ENCODE data around the gene CRTC3. TPM values are rescaled to one million over a fixed set of nuclear protein-coding genes. Genes with fewer than 3 reads are reported as not detected.

Gene CRTC3
- total RNA-seq, 1 donor from 2014 or later, result 21.4 TPM

- Histone ChIP-seq H3K9me3 (ENCODE audit: insufficient read depth, low read depth, low read length) (no peaks in the 10 kb centered on the region), H3K9ac (ENCODE audit: low read length) (no peak overlapping the region), H2AFZ (ENCODE audit: low read depth, low read length) (no peak overlapping the region), H3K4me1 (ENCODE audit: insufficient read depth, low read length) (peaks cover 5% of the 10 kb centered on the region), H3K4me2 (ENCODE audit: low read length) (peak overlapping the region; percentile 6), H3K27me3 (ENCODE audit: insufficient read depth, low read length) (no peaks in the 10 kb centered on the region), H4K20me1 (ENCODE audit: insufficient read depth, low read length) (peaks cover 20% of the 10 kb centered on the region), H3K36me3 (ENCODE audit: insufficient read depth, low read length) (no peaks in the 10 kb centered on the region), H3K79me2 (ENCODE audit: insufficient read depth, low read length) (no peaks in the 10 kb centered on the region), H3K4me3 (ENCODE audit: insufficient read depth, low read depth, low read length) (no peak overlapping the region), H3K27ac (ENCODE audit: low read depth, low read length) (no peak overlapping the region)
- no peak overlapping the region for H3K27ac Mint-ChIP-seq (ENCODE audit: unreplicated experiment)
- H3K27me3 Mint-ChIP-seq (ENCODE audit: low read depth, unreplicated experiment), result no peaks in the 10 kb centered on the region
- no peak overlapping the region for H3K4me3 Mint-ChIP-seq (ENCODE audit: unreplicated experiment)
- H3K36me3 Mint-ChIP-seq (ENCODE audit: low read depth, unreplicated experiment), result peaks cover 12% of the 10 kb centered on the region
- FAIRE-seq (no peak), DNase-seq (ENCODE audit: low read depth) (peak; percentile 23)
- TF ChIP-seq CTCF (IDR thresholded peaks at IDR 0.05; ENCODE audit: insufficient read depth, low read depth, low read length) (no peak), EZH2 (IDR thresholded peaks at IDR 0.05; ENCODE audit: insufficient read depth, low read length) (no peak)
- H3K4me1 Mint-ChIP-seq (ENCODE audit: low read depth, unreplicated experiment), result peaks cover 7% of the 10 kb centered on the region
- H3K9me3 Mint-ChIP-seq (ENCODE audit: unreplicated experiment), result no peaks in the 10 kb centered on the region
Observed at GRCh38 chr15:90594301-90594738, 64.6 kb downstream of the CRTC3 start.

- FAIRE-seq (no peak), DNase-seq (ENCODE audit: low read depth) (no peak)
- Mint-ChIP-seq H3K27me3 (ENCODE audit: low read depth, unreplicated experiment) (no peaks in the 10 kb centered on the region), H3K9me3 (ENCODE audit: unreplicated experiment) (no peaks in the 10 kb centered on the region), H3K27ac (ENCODE audit: unreplicated experiment) (no peak overlapping the region), H3K36me3 (ENCODE audit: low read depth, unreplicated experiment) (peaks cover 14% of the 10 kb centered on the region), H3K4me3 (ENCODE audit: unreplicated experiment) (no peak overlapping the region), H3K4me1 (ENCODE audit: low read depth, unreplicated experiment) (peaks cover 7% of the 10 kb centered on the region)
- peaks cover 17% of the 10 kb centered on the region for H4K20me1 ChIP-seq (ENCODE audit: insufficient read depth, low read length)
- H3K27ac ChIP-seq (ENCODE audit: low read depth, low read length), result no peak overlapping the region
- no peak overlapping the region for H3K4me2 ChIP-seq (ENCODE audit: low read length)
- no peaks in the 10 kb centered on the region for H3K27me3 ChIP-seq (ENCODE audit: insufficient read depth, low read length)
- H3K4me3 ChIP-seq (ENCODE audit: insufficient read depth, low read depth, low read length), result no peak overlapping the region
- H3K9me3 ChIP-seq (ENCODE audit: insufficient read depth, low read depth, low read length), result no peaks in the 10 kb centered on the region
- H3K36me3 ChIP-seq (ENCODE audit: insufficient read depth, low read length), result no peaks in the 10 kb centered on the region
- no peaks in the 10 kb centered on the region for H3K79me2 ChIP-seq (ENCODE audit: insufficient read depth, low read length)
- TF ChIP-seq EZH2 (IDR thresholded peaks at IDR 0.05; ENCODE audit: insufficient read depth, low read length) (no peak), CTCF (IDR thresholded peaks at IDR 0.05; ENCODE audit: insufficient read depth, low read depth, low read length) (no peak)
- H2AFZ ChIP-seq (ENCODE audit: low read depth, low read length), result no peak overlapping the region
- no peak overlapping the region for H3K9ac ChIP-seq (ENCODE audit: low read length)
- peaks cover 5% of the 10 kb centered on the region for H3K4me1 ChIP-seq (ENCODE audit: insufficient read depth, low read length)
Observed at GRCh38 chr15:90595763-90596155, 66.0 kb downstream of the CRTC3 start.

GRCh38 chr15:90596943-90597342, 67.2 kb downstream of the CRTC3 start:
- no peak overlapping the region for H3K9ac ChIP-seq (ENCODE audit: low read length)
- no peak overlapping the region for H3K27ac ChIP-seq (ENCODE audit: low read depth, low read length)
- Mint-ChIP-seq H3K4me3 (ENCODE audit: unreplicated experiment) (no peak overlapping the region), H3K27me3 (ENCODE audit: low read depth, unreplicated experiment) (no peaks in the 10 kb centered on the region), H3K9me3 (ENCODE audit: unreplicated experiment) (no peaks in the 10 kb centered on the region), H3K36me3 (ENCODE audit: low read depth, unreplicated experiment) (peaks cover 17% of the 10 kb centered on the region), H3K4me1 (ENCODE audit: low read depth, unreplicated experiment) (peaks cover 7% of the 10 kb centered on the region), H3K27ac (ENCODE audit: unreplicated experiment) (no peak overlapping the region)
- peaks cover 17% of the 10 kb centered on the region for H4K20me1 ChIP-seq (ENCODE audit: insufficient read depth, low read length)
- H3K9me3 ChIP-seq (ENCODE audit: insufficient read depth, low read depth, low read length), result no peaks in the 10 kb centered on the region
- no peaks in the 10 kb centered on the region for H3K27me3 ChIP-seq (ENCODE audit: insufficient read depth, low read length)
- H3K4me2 ChIP-seq (ENCODE audit: low read length), result no peak overlapping the region
- H3K79me2 ChIP-seq (ENCODE audit: insufficient read depth, low read length), result no peaks in the 10 kb centered on the region
- H3K36me3 ChIP-seq (ENCODE audit: insufficient read depth, low read length), result no peaks in the 10 kb centered on the region
- DNase-seq (ENCODE audit: low read depth) (no peak), FAIRE-seq (no peak)
- no peak overlapping the region for H3K4me3 ChIP-seq (ENCODE audit: insufficient read depth, low read depth, low read length)
- TF ChIP-seq CTCF (IDR thresholded peaks at IDR 0.05; ENCODE audit: insufficient read depth, low read depth, low read length) (no peak), EZH2 (IDR thresholded peaks at IDR 0.05; ENCODE audit: insufficient read depth, low read length) (no peak)
- H3K4me1 ChIP-seq (ENCODE audit: insufficient read depth, low read length), result peaks cover 5% of the 10 kb centered on the region
- H2AFZ ChIP-seq (ENCODE audit: low read depth, low read length), result no peak overlapping the region
